ENCODE data around the gene ACE. TPM values are rescaled to one million over a fixed set of nuclear protein-coding genes. Genes with fewer than 3 reads are reported as not detected.
A peak's percentile ranks its signal among the peaks of the same experiment; 100 is the strongest.

The ACE gene
- 9.6 TPM for total RNA-seq

DNA sequence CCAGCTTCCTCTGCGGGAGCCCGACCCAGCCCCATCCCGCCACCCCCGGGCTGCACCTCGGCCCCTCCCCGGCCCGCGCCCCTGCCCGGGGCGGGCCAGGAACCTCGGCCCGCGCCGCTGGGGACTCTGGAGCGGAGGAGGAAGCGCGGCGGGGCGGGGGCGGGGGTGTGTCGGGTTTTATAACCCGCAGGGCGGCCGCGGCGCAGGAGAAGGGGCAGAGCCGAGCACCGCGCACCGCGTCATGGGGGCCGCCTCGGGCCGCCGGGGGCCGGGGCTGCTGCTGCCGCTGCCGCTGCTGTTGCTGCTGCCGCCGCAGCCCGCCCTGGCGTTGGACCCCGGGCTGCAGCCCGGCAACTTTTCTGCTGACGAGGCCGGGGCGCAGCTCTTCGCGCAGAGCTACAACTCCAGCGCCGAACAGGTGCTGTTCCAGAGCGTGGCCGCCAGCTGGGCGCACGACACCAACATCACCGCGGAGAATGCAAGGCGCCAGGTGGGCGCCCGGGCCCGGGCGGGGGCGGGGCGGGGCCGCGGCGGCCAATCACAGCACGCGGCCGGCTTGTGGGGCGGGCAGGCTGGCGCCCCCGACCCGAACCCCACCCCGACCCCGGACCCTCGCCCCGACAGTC is at the start of gene ACE:
Gene ACE (plus strand): TSS at position 208 of the 626 bp plus-strand sequence. CDS start 34 bp downstream, at position 242.
- peak; percentile 69 for DNase-seq

GRCh38 chr17:63429766-63430165 is 47.1 kb upstream of the ACE start:
- DNase-seq: no peak

GRCh38 chr17:63430223-63430622 is 46.6 kb upstream of the ACE start:
- no peak for DNase-seq

- no peak for DNase-seq
Observed at GRCh38 chr17:63431618-63431938, 45.3 kb upstream of the ACE start.

GRCh38 chr17:63431939-63432804 is 44.7 kb upstream of the ACE start:
- DNase-seq: peak; percentile 27

DNA sequence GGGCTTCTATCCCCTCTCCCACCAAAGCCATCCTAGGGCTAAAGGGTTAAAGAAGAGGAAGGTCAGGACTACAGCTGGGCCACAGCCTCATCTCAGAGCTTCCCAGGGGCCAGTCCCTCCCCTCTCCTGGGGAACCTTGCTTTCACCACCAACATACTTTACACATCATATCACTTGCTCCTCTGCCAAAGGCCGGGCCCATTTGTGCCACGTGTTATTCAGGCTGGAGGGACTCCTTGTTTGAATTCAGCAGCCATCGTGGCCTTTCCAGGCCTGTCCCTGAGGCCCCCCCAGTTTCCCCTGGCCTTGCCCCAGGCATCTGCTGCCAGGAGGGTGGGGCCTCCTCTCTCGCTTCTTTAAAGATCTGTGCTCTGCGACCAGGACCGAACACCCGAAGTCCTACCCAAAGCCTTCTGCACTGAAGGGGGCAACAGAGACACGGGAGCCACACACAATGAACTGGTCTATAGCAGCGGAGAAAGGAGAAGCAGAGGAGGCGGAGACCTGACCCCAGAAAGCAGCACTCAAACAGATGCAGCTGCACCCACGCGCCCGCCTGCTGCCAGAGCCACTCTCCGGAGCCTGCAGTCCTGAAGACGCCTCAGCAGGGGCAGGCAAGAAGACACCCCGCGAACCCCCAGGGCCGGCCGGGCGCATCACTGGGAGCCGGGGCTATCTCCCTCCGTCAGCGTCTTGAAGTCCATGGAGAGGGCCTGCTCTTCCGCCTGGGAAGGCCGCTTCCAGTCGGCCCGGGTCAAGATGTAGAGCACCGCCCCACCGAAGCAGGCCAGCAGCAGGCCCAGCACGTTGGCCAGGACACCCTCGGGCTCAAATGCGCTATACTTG is 42.9 kb upstream of the ACE start:
- peak; percentile 40 for DNase-seq

- no peak for DNase-seq
Observed at GRCh38 chr17:63434951-63435571, 41.8 kb upstream of the ACE start.

GRCh38 chr17:63435681-63436522 is 41.0 kb upstream of the ACE start:
- DNase-seq: no peak

GRCh38 chr17:63436523-63437110 is 40.2 kb upstream of the ACE start:
- no peak for DNase-seq

- DNase-seq: no peak
Observed at GRCh38 chr17:63437287-63438091, 39.4 kb upstream of the ACE start.

DNA sequence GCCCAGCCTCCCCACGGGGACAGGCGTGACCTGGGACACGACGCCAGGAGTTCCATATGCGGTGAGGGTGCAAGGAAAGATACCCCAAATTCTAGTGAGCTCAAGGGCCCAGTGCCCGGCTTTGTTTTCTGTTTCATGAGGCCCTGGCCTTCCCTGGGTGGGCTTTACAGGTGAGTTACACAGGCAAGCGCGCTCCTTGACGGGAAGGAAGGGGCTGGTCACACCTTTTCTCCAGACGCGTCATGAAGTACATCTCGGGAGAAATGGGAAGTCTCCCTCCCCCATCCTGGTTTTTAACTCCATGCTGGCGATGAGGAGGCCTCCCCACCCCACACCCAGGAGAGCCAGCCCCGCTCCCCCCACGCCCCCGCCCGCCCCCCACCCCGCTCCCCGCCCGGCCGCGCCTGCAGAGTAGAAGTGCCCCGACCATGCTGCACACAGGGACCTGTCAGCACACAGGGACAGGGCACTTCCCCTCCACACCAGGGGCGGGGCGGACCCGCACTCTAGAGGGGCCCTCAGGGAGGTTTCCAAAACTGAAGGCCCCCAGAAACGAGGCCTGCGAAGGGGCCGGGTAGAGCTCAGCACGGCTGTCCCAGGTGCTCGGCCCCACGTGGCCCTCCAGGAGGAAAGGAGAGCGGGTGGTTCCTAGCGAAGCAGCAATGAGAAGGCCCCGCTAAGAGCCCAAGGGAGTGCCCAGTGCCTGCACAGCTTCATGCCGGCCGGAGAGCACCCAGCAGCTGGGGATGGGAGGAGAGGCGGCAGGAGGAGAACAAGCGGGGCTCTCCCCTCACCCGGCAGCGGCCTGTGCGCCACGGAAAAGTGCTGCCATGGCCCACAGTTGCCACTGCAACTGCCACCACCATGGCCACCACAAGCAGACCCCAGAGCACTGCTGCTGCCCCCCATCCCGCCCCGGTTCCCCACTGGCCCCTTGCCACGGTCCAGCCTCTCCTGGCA is 38.5 kb upstream of the ACE start:
- DNase-seq: no peak

DNA sequence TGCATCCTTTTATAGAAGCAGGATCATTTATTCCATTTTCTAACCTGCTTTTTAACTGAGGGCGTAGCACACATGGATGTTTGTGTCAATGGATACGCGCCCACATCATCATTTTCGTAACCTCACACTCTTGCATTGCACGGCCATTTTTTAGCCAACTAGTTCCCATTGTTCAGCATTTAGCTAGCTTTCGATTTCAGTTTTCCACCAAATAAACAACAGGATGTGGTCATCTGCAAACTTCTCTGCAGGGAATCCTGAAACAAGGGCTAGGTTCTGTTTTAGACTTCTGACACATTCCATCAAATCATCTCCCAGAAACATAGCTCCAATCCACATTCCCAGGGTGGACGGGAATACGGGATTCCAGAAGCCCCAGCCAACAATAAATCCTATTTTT is 37.2 kb upstream of the ACE start:
- DNase-seq: no peak

GRCh38 chr17:63440127-63440769 is 36.6 kb upstream of the ACE start:
- no peak for DNase-seq

DNA sequence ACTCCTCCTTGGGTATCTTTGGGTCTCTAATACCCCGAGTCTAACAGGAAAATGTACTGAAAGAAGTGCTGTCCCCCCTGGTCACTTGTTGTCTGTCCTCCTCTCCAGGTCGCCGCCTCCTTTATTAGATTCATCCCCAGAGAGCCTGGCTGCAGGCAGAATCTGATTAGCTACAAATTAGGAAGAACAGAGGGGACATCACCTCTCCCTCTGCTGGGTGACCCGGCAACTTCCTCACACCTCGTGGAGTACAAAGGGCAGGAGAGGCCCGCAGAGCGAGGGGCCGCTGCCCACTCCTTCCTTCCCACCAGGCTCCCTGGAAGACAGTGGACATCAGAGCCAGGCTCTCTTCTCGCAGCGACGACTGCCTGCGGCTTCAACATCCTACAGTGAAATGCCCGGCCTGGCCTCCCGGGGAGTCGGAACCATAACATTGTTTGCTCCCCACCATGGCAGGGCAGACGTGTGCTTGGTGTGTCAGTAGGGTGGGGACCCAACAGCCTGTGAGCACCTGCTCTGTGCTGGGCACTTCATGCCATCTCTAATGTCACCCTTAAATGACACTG is 36.0 kb upstream of the ACE start:
- no peak for DNase-seq

DNA sequence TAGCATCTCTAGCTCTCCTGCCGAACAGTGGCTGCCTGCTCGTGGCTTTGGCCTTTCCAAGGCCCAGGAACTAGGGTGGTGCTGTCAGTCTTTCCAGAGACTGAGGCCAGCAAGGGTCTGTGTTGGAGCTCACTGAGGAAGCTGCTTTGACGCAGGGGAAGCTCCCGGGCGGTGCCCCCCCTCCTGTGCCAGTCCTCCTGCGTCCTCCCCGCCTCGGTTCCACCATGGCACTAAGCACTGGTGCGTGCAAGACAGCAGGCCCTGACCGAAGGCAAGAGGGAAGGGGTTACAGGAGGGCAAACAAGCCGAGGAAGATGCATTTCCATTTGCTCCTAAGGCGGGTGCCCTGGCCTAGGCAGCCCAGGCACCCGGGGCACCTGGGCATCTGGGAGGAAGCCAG is 35.2 kb upstream of the ACE start:
- no peak for DNase-seq

DNA sequence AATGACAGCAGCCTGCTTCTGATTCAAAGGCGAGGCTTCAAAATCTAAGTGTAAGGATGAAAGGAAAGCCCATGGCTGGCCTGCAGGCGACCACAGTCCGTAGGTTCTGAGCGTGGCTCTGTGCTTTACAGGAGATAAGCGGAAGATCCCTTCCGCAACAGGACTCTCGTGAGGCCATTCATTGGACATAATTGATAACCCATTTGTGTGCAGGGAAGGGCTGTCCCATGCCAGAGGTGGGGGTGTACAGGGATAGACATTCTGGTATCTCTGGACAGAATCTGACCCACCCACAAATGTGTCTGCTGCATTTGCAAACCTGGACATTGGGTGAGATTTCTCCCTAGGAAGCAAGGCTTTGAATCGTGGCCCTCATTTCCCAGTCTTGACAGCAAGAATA is 34.8 kb upstream of the ACE start:
- DNase-seq: no peak

GRCh38 chr17:63442549-63443035 is 34.3 kb upstream of the ACE start:
- DNase-seq: no peak

DNA sequence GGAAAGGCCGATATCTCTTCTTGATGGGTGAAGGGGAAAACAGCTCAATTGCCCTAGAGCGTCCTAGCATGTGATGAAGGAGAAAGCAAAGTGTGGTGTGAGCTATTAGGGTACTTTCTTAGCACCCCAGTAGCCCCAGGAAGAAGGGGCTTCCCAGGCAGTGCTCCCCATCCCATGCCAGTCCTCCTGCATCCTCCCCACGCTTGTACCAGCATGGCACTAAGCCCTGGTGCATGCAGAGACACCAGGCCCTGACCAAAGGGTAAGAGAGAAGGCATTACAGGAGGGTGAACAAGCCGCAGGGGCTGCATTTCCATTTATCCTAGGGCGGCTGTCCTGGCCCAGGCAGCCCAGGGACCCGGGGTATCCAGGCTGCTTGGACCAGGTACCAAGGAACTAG is 33.8 kb upstream of the ACE start:
- DNase-seq: no peak
